OCI-LY7 (cell line): Measurements from ENCODE around the gene XPR1. TPM values are rescaled to one million over a fixed set of nuclear protein-coding genes. Genes with fewer than 3 reads are reported as not detected.

ENCODE experiments used
- BruUV-seq: library from RNA; stranded (reverse); fragments of 400-500 nt; replicated peaks from 2 replicates; lab custom pipeline; 2021; lab: Mats Ljungman, UMichigan
- CTCF ChIA-PET: fragments of 300-600 bp; sonication (Branson Sonifier 250); formaldehyde crosslinking; loops from one replicate; lab custom pipeline; 2022; ENCODE audit warnings: antibody characterized with exemption; ENCODE audit not compliant: unreplicated experiment; lab: Charles Lee
- POLR2A ChIA-PET: fragments of 300-600 bp; sonication (Branson Sonifier 250); formaldehyde crosslinking; loops from one replicate; lab custom pipeline; 2022; ENCODE audit warnings: antibody characterized with exemption; lab: Charles Lee
- DNase-seq: peaks from one replicate; pipeline ENCODE4 v3.0.0-alpha.2; 2015; ENCODE audit warnings: low spot score
- H2AFZ ChIP-seq: fragments of 200-600 bp; sonication (generic), shearing (Covaris generic); 2 replicates; pipeline ENCODE4 v1.6.1; 2014; ENCODE audit warnings: mild to moderate bottlenecking, antibody characterized with exemption, low read length, moderate library complexity
- H3K27ac ChIP-seq: fragments of 200-600 bp; sonication (generic); 2 replicates; pipeline ENCODE4 v1.5.1; 2014; ENCODE audit warnings: mixed run types, low read depth, mild to moderate bottlenecking, moderate library complexity, low read length, inconsistent platforms; ENCODE audit not compliant: poor library complexity, severe bottlenecking
- H3K36me3 ChIP-seq: fragments of 200-600 bp; sonication (generic); 2 replicates; pipeline ENCODE4 v1.6.1; 2014; ENCODE audit warnings: mild to moderate bottlenecking, antibody characterized with exemption, low read length, moderate library complexity, mixed read lengths; ENCODE audit not compliant: insufficient read depth
- H3K4me1 ChIP-seq: fragments of 200-600 bp; sonication (generic); 2 replicates; pipeline ENCODE4 v1.5.1; 2014; ENCODE audit warnings: mild to moderate bottlenecking, low read length; ENCODE audit not compliant: insufficient read depth, poor library complexity, severe bottlenecking
- H3K4me2 ChIP-seq: fragments of 200-600 bp; sonication (generic); 2 replicates; pipeline ENCODE4 v1.6.1; 2014; ENCODE audit warnings: mild to moderate bottlenecking, low read length
- H3K4me3 ChIP-seq: fragments of 200-600 bp; sonication (generic); 2 replicates; pipeline ENCODE4 v1.5.1; 2014; ENCODE audit warnings: mild to moderate bottlenecking, low read depth, low read length; ENCODE audit not compliant: poor library complexity, severe bottlenecking
- H3K79me2 ChIP-seq: fragments of 200-600 bp; sonication (generic); 2 replicates; pipeline ENCODE4 v1.6.1; 2016; ENCODE audit warnings: low read depth, mild to moderate bottlenecking, low read length, moderate library complexity, mixed read lengths; ENCODE audit not compliant: insufficient read depth
- H3K9me2 ChIP-seq: fragments of 200-600 bp; sonication (generic); 2 replicates; pipeline ENCODE4 v1.6.1; 2016; ENCODE audit warnings: mild to moderate bottlenecking, low read length, mixed read lengths; ENCODE audit not compliant: insufficient read depth
- H3K9me3 ChIP-seq: fragments of 200-600 bp; sonication (generic); 2 replicates; pipeline ENCODE4 v1.6.1; 2014; ENCODE audit warnings: mild to moderate bottlenecking, mixed run types, low read length, mixed read lengths
- H4K20me1 ChIP-seq: fragments of 200-600 bp; sonication (generic); 2 replicates; pipeline ENCODE4 v1.6.1; 2014; ENCODE audit warnings: mild to moderate bottlenecking, antibody characterized with exemption, low read length, moderate library complexity, mixed read lengths; ENCODE audit not compliant: insufficient read depth
- EZH2phosphoT487 ChIP-seq: fragments of 200-600 bp; sonication (generic); IDR thresholded peaks from 2 replicates; pipeline ENCODE4 v1.6.1; 2018; ENCODE audit warnings: low read depth, borderline replicate concordance, mild to moderate bottlenecking, mixed run types, antibody characterized with exemption, low read length, moderate library complexity, mixed read lengths
- intact Hi-C: fragments of 100-400 bp; cut with micrococcal nuclease; formaldehyde crosslinking; loops from one replicate; pipeline ENCODE4 v1.10.0; 2022; ENCODE audit not compliant: unreplicated experiment
- total RNA-seq, 2 experiments: library from RNA; depleted of rRNA in 1 of 2; stranded (reverse); fragments of >200 nt in 1 of 2; shearing (Covaris generic) in 1 of 2; gene quantifications; 2 replicates each; pipeline ENCODE4 v1.2.3, GENCODE V29; 2014 to 2022
- TF ChIP-seq, protein P1 (sequence below): fragments of 200-600 bp; sonication (generic); conservative IDR thresholded peaks from 2 replicates; pipeline ENCODE4 v1.5.1; 2014; ENCODE audit warnings: mild to moderate bottlenecking, antibody characterized with exemption, low read length, moderate library complexity, mixed read lengths

XPR1 gene
- total RNA-seq, 2 experiments from 2014 or later, result 8.6 to 17.2 TPM

DNA sequence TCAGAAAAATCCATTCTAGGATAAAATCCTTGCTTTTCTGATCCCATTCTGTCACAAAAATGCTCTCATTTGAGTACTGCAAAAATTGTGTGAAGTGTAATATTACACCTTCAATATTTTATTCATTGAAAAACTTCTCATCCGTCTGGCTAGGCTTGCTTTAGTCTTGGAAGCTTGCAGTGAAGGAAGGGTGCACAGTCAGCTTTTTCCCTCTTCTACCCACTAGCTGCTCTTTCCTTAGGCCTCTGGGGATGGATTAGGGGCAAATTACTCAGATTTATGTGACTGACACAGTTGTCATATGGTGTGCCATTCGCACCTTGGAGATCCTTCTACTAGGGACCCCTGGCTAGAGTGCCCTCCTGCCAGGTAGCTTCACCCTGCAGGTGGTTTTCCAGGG, 40.9 kb upstream of the XPR1 start:
- POLR2A ChIA-PET, result no interaction called here
- H4K20me1 ChIP-seq, result no peaks in the 10 kb centered on the region
- intact Hi-C loops, result no loop called here
- H3K4me1 ChIP-seq, result no peaks in the 10 kb centered on the region
- no peak overlapping the region for H3K27ac ChIP-seq
- H3K4me2 ChIP-seq, result no peak overlapping the region
- H3K9me2 ChIP-seq, result no peaks in the 10 kb centered on the region
- DNase-seq, result no peak
- H3K9me3 ChIP-seq, result no peaks in the 10 kb centered on the region
- H2AFZ ChIP-seq, result no peak overlapping the region
- no peaks in the 10 kb centered on the region for H3K79me2 ChIP-seq
- no peak for TF ChIP-seq EZH2phosphoT487
- TF ChIP-seq, protein P1, sequence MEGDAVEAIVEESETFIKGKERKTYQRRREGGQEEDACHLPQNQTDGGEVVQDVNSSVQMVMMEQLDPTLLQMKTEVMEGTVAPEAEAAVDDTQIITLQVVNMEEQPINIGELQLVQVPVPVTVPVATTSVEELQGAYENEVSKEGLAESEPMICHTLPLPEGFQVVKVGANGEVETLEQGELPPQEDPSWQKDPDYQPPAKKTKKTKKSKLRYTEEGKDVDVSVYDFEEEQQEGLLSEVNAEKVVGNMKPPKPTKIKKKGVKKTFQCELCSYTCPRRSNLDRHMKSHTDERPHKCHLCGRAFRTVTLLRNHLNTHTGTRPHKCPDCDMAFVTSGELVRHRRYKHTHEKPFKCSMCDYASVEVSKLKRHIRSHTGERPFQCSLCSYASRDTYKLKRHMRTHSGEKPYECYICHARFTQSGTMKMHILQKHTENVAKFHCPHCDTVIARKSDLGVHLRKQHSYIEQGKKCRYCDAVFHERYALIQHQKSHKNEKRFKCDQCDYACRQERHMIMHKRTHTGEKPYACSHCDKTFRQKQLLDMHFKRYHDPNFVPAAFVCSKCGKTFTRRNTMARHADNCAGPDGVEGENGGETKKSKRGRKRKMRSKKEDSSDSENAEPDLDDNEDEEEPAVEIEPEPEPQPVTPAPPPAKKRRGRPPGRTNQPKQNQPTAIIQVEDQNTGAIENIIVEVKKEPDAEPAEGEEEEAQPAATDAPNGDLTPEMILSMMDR, result no peak
- no peaks in the 10 kb centered on the region for H3K36me3 ChIP-seq
- CTCF ChIA-PET, result no interaction called here
- H3K4me3 ChIP-seq, result no peak overlapping the region
- BruUV-seq, result no TSS peak

DNA sequence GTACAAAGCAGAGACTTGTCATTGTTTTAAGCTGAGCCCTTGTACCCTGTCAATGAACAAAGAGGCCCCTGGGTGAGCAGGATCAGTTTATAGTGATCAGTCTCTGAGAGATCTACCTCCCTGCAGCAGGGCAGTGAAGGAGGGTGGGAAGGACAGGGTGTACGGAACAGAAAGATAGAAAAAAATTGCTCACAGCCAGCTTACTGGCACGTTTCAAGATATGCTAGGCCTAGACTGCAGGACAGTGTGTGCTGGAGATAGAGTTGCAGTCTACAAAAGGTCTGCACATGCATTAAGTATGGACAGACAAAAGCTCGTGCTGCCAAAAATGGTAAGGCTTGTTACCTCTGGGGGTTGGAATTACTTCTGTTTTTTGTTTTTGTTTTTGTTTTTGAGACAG, 38.4 kb upstream of the XPR1 start:
- TF ChIP-seq EZH2phosphoT487, result no peak
- TF ChIP-seq, protein P1, result no peak
- no peak for DNase-seq
- Histone ChIP-seq H3K4me1 (no peaks in the 10 kb centered on the region), H3K4me2 (no peak overlapping the region), H3K9me3 (no peaks in the 10 kb centered on the region), H3K4me3 (no peak overlapping the region), H3K27ac (no peak overlapping the region), H2AFZ (no peak overlapping the region), H3K9me2 (no peaks in the 10 kb centered on the region), H3K36me3 (no peaks in the 10 kb centered on the region), H3K79me2 (no peaks in the 10 kb centered on the region), H4K20me1 (no peaks in the 10 kb centered on the region)
- no TSS peak for BruUV-seq
- intact Hi-C loops, result no loop called here
- CTCF ChIA-PET, result no interaction called here
- POLR2A ChIA-PET, result no interaction called here

DNA sequence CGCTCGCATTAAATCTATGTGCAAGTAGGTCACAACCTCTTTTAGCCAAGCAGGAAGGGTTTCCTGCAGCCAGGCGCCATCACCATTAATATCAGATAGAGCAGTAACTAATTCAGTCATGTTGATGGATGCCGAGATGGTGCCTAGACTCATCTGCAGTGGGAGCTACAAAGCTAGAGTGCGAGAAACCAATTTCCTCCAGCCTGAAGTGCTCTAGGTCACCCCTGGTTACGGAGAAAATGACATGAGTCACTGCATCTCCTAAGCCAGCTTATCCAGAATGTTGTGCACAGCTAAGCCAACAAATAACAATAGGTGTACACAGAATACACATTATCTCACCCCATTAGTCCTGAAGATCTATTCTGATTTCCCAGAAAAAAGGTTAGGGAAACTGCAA, 37.1 kb upstream of the XPR1 start:
- ChIA-PET POLR2A (interaction anchor here (0.7 kb wide), 1 partner anchor 288 kb away, joined by 3 read pairs; no protein-coding TSS in a partner anchor), CTCF (no interaction called here)
- no peaks in the 10 kb centered on the region for H3K9me3 ChIP-seq
- H2AFZ ChIP-seq, result no peak overlapping the region
- no peaks in the 10 kb centered on the region for H3K9me2 ChIP-seq
- intact Hi-C loops, result no loop called here
- DNase-seq, result no peak
- TF ChIP-seq EZH2phosphoT487, result no peak
- TF ChIP-seq, protein P1, result no peak
- H3K79me2 ChIP-seq, result no peaks in the 10 kb centered on the region
- H3K4me1 ChIP-seq, result no peaks in the 10 kb centered on the region
- no peak overlapping the region for H3K4me3 ChIP-seq
- no peak overlapping the region for H3K4me2 ChIP-seq
- no peaks in the 10 kb centered on the region for H4K20me1 ChIP-seq
- no peaks in the 10 kb centered on the region for H3K36me3 ChIP-seq
- no TSS peak for BruUV-seq
- H3K27ac ChIP-seq, result no peak overlapping the region
